HEK293 (cell line): ENCODE results near the gene DEK.

Source experiments
- CTCF ChIA-PET: fragments of 350-600 bp; formaldehyde crosslinking; extraction: SDS; loops from one replicate; lab custom pipeline; 2021; ENCODE audit warnings: antibody characterized with exemption; lab: Yijun Ruan, JAX
- POLR2A ChIA-PET: fragments of 300-600 bp; formaldehyde crosslinking; extraction: SDS; loops from one replicate; lab custom pipeline; 2020; ENCODE audit warnings: antibody characterized with exemption, inconsistent platforms; lab: Yijun Ruan, JAX
- H3K27ac ChIP-seq: fragments of 200-500 bp; sonication (Bioruptor generic); 2 replicates; pipeline ENCODE4 v1.5.1; 2014; ENCODE audit warnings: low read depth, low read length, control low read depth, inconsistent platforms; ENCODE audit errors: extremely low read depth
- H3K36me3 ChIP-seq, 2 experiments: fragments of 200-500 bp in 1 of 2; sonication (Bioruptor generic) in 1 of 2; 1 replicate in 1 of 2; 2 replicates in 1 of 2; pipeline ENCODE4 v1.5.1; 2014 to 2017; ENCODE audit warnings: inconsistent platforms in 2 of 2, low read length in 2 of 2; ENCODE audit not compliant: control insufficient read depth in 2 of 2, insufficient read depth in 1 of 2
- H3K4me1 ChIP-seq: fragments of 200-500 bp; sonication (Bioruptor generic); 2 replicates; pipeline ENCODE4 v1.5.1; 2014; ENCODE audit warnings: mild to moderate bottlenecking, low read length, inconsistent platforms; ENCODE audit not compliant: control insufficient read depth, insufficient read depth
- H3K4me3 ChIP-seq: 2 replicates; pipeline ENCODE4 v1.5.1; 2011; ENCODE audit warnings: low read depth, mild to moderate bottlenecking, control low read depth, low read length, moderate library complexity
- H3K9me3 ChIP-seq: fragments of 200-500 bp; sonication (Bioruptor generic); 2 replicates; pipeline ENCODE4 v1.5.1; 2014; ENCODE audit warnings: low read depth, low read length, inconsistent platforms; ENCODE audit not compliant: control insufficient read depth, insufficient read depth
- IKZF3 ChIP-seq: fragments of 450-650 bp; IDR thresholded peaks from 2 replicates; pipeline ENCODE4 v1.5.0; 2018; ENCODE audit warnings: missing biosample characterization, mild to moderate bottlenecking, missing genetic modification characterization, moderate library complexity
- KLF10 ChIP-seq: fragments of 450-650 bp; IDR thresholded peaks from 2 replicates; pipeline ENCODE4 v1.5.1; 2018; ENCODE audit warnings: missing biosample characterization, mild to moderate bottlenecking, missing genetic modification characterization
- PRDM6 ChIP-seq: fragments of 450-650 bp; formaldehyde crosslinking; IDR thresholded peaks from 2 replicates; pipeline ENCODE4 v1.5.1; 2017; ENCODE audit warnings: missing biosample characterization, missing genetic modification characterization
- SCRT1 ChIP-seq: fragments of 450-650 bp; formaldehyde crosslinking; IDR thresholded peaks from 2 replicates; pipeline ENCODE4 v1.5.1; 2016; ENCODE audit warnings: missing biosample characterization, missing genetic modification characterization, borderline replicate concordance
- SCRT2 ChIP-seq: fragments of 450-650 bp; formaldehyde crosslinking; IDR thresholded peaks from 2 replicates; pipeline ENCODE4 v1.5.1; 2016; ENCODE audit warnings: missing biosample characterization, missing genetic modification characterization
- ZBTB1 ChIP-seq: fragments of 450-650 bp; formaldehyde crosslinking; IDR thresholded peaks from 2 replicates; pipeline ENCODE4 v1.5.1; 2016; ENCODE audit warnings: missing biosample characterization, missing genetic modification characterization
- ZBTB11 ChIP-seq: fragments of 450-650 bp; formaldehyde crosslinking; conservative IDR thresholded peaks from 2 replicates; pipeline ENCODE4 v1.5.1; 2016; ENCODE audit warnings: low read depth, missing biosample characterization, missing genetic modification characterization
- ZEB2 ChIP-seq: fragments of 450-650 bp; formaldehyde crosslinking; IDR thresholded peaks from 2 replicates; pipeline ENCODE4 v1.5.1; 2016; ENCODE audit warnings: missing biosample characterization, missing genetic modification characterization
- ZFP69B ChIP-seq: fragments of 450-650 bp; formaldehyde crosslinking; IDR thresholded peaks from 2 replicates; pipeline ENCODE4 v1.5.1; 2016; ENCODE audit warnings: missing biosample characterization, missing genetic modification characterization
- ZNF18 ChIP-seq: fragments of 450-650 bp; formaldehyde crosslinking; IDR thresholded peaks from 2 replicates; pipeline ENCODE4 v1.5.1; 2016; ENCODE audit warnings: missing biosample characterization, missing genetic modification characterization
- ZNF184 ChIP-seq: fragments of 450-650 bp; IDR thresholded peaks from 2 replicates; pipeline ENCODE4 v1.5.1; 2018; ENCODE audit warnings: missing biosample characterization, mild to moderate bottlenecking, missing genetic modification characterization
- ZNF202 ChIP-seq: fragments of 450-650 bp; formaldehyde crosslinking; IDR thresholded peaks from 2 replicates; pipeline ENCODE4 v1.5.1; 2016; ENCODE audit warnings: missing biosample characterization, missing genetic modification characterization, borderline replicate concordance
- ZNF274 ChIP-seq, 2 experiments: fragments of 200-500 bp in 1 of 2; fragments of 450-650 bp in 1 of 2; sonication (Bioruptor generic) in 1 of 2; formaldehyde crosslinking in 1 of 2; IDR thresholded peaks; 2 replicates each; pipeline versions ENCODE4 v1.5.1 to v1.6.1; 2014 to 2016; ENCODE audit warnings: borderline replicate concordance in 1 of 2, inconsistent platforms in 1 of 2, low read length in 1 of 2, missing biosample characterization in 1 of 2, missing genetic modification characterization in 1 of 2
- ZNF416 ChIP-seq: fragments of 450-650 bp; formaldehyde crosslinking; IDR thresholded peaks from 2 replicates; pipeline ENCODE4 v1.5.1; 2016; ENCODE audit warnings: missing biosample characterization, missing genetic modification characterization
- ZNF660 ChIP-seq: fragments of 450-650 bp; IDR thresholded peaks from 2 replicates; pipeline ENCODE4 v1.5.1; 2018; ENCODE audit warnings: missing biosample characterization, mild to moderate bottlenecking, missing genetic modification characterization
- ZNF701 ChIP-seq: fragments of 450-650 bp; formaldehyde crosslinking; IDR thresholded peaks from 2 replicates; pipeline ENCODE4 v1.5.1; 2016; ENCODE audit warnings: missing biosample characterization, missing genetic modification characterization
- ZSCAN16 ChIP-seq: fragments of 450-650 bp; formaldehyde crosslinking; IDR thresholded peaks from 2 replicates; pipeline ENCODE4 v1.5.1; 2016; ENCODE audit warnings: missing biosample characterization, missing genetic modification characterization
- TF ChIP-seq, protein P1 (sequence below): fragments of 450-650 bp; formaldehyde crosslinking; IDR thresholded peaks from 2 replicates; pipeline ENCODE4 v1.5.1; 2016; ENCODE audit warnings: missing biosample characterization, missing genetic modification characterization

DEK gene

DNA sequence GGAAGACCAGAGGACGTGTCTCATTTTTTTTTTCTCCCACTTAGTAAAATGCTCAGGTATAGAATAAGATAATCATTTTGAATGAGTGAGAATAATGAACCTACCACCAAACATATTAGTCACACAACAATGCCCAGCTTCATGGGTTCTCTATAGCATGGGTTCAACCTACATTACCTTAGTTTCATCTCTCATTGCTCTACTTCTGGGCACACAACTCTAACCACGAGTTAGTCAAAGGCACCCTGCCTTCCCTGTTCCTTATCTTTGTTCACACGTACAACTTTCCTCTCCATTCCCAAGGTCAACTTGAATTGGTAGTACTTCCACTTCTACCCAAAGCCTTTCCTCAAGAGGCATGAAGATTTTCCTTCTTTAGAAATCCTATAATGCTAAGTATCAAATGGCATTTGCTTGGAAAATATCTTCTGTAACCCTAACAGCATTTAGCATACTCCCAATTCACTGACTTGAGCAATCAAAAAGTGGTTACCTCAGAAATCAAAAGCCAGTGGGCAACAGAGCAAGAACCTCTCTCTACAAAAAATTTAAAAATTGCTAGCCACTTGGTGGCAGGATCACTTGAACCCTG is 20.9 kb downstream of the DEK start:
- Histone ChIP-seq H3K9me3 (no peaks in the 10 kb centered on the region), H3K27ac (no peak overlapping the region), H3K4me3 (no peak overlapping the region), H3K4me1 (no peaks in the 10 kb centered on the region), H3K36me3 (peaks cover 60 to 92% of the 10 kb centered on the region in 2 experiments)
- TF ChIP-seq ZBTB1 (tag by site-specific recombination), result no peak
- TF ChIP-seq PRDM6 (tag by site-specific recombination), result no peak
- CTCF ChIA-PET, result no interaction called here
- POLR2A ChIA-PET, result interaction anchor here (0.7 kb wide), 1 partner anchor 17 kb away, joined by 3 read pairs; no protein-coding TSS in a partner anchor

GRCh38 chr6:18242062-18242851 is 22.1 kb downstream of the DEK start:
- ChIA-PET POLR2A (interaction anchor here (0.5 to 1.3 kb wide), 4 partner anchors 8 to 22 kb away, joined by 3 to 6 read pairs (median 4); partner anchors contain the start of gene DEK), CTCF (interaction anchor here (0.8 to 1.2 kb wide), 3 partner anchors 16 to 81 kb away, joined by 4 read pairs; no protein-coding TSS in a partner anchor)
- Histone ChIP-seq H3K4me3 (no peak overlapping the region), H3K9me3 (no peaks in the 10 kb centered on the region), H3K4me1 (no peaks in the 10 kb centered on the region), H3K36me3 (peaks cover 60 to 93% of the 10 kb centered on the region in 2 experiments), H3K27ac (no peak overlapping the region)
- peak; percentile 55; the same call in 1 of the 2 replicates for TF ChIP-seq ZNF202 (tag by site-specific recombination)
- TF ChIP-seq, protein P1, sequence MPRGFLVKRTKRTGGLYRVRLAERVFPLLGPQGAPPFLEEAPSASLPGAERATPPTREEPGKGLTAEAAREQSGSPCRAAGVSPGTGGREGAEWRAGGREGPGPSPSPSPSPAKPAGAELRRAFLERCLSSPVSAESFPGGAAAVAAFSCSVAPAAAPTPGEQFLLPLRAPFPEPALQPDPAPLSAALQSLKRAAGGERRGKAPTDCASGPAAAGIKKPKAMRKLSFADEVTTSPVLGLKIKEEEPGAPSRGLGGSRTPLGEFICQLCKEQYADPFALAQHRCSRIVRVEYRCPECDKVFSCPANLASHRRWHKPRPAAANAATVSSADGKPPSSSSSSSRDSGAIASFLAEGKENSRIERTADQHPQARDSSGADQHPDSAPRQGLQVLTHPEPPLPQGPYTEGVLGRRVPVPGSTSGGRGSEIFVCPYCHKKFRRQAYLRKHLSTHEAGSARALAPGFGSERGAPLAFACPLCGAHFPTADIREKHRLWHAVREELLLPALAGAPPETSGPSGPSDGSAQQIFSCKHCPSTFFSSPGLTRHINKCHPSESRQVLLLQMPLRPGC (tag by site-specific recombination), result no peak
- TF ChIP-seq ZNF274 (IDR thresholded peaks at IDR 0.05; ENCODE audit: low read length), result no peak
- no peak for TF ChIP-seq ZNF274 (tag by site-specific recombination; IDR thresholded peaks at IDR 0.05; ENCODE audit: borderline replicate concordance)
- no peak for TF ChIP-seq ZBTB11 (tag by site-specific recombination)
- TF ChIP-seq ZNF416 (tag by site-specific recombination), result no peak
- no peak for TF ChIP-seq ZNF18 (tag by site-specific recombination)
- TF ChIP-seq ZNF184 (tag by site-specific recombination), result no peak
- TF ChIP-seq ZNF660, result 0 out of 2 replicates have a peak, but pooled peaks have one; percentile 27
- TF ChIP-seq ZNF701 (tag by site-specific recombination), result no peak
- TF ChIP-seq ZEB2 (tag by site-specific recombination), result 0 out of 2 replicates have a peak, but pooled peaks have one; percentile 33
- no peak for TF ChIP-seq KLF10
- no peak for TF ChIP-seq ZSCAN16
- peak; percentile 75 for TF ChIP-seq SCRT2
- TF ChIP-seq ZFP69B (tag by site-specific recombination), result no peak
- TF ChIP-seq SCRT1 (tag by site-specific recombination), result peak; percentile 54
- 0 out of 2 replicates have a peak, but pooled peaks have one; percentile 38 for TF ChIP-seq IKZF3 (tag by site-specific recombination)
